Karpas-422 (cell line): ENCODE measurements around the gene ATP8A2. TPM values are rescaled to one million over a fixed set of nuclear protein-coding genes. Genes with fewer than 3 reads are reported as not detected.
"Not testable (repeated sequence)": the region's sequence is repeated elsewhere in the genome, so short reads cannot be mapped to it uniquely, and the experiment has no call there.

Experiments used
- DNase-seq: peaks from one replicate; pipeline ENCODE4 v3.0.0-alpha.2; 2015
- H2AFZ ChIP-seq: fragments of 200-600 bp; sonication (generic); 2 replicates; pipeline ENCODE4 v1.6.1; 2014; ENCODE audit warnings: antibody characterized with exemption, low read length, mixed read lengths
- H3K27ac ChIP-seq: fragments of 200-600 bp; sonication (generic); 2 replicates; pipeline ENCODE4 v1.5.1; 2014; ENCODE audit warnings: mild to moderate bottlenecking, low read length, moderate library complexity
- H3K27me3 ChIP-seq: fragments of 200-600 bp; sonication (generic); 2 replicates; pipeline ENCODE4 v1.6.1; 2014; ENCODE audit warnings: low read length, mixed read lengths
- H3K36me3 ChIP-seq: fragments of 200-600 bp; sonication (generic); 2 replicates; pipeline ENCODE4 v1.6.1; 2014; ENCODE audit warnings: low read length, mixed read lengths; ENCODE audit not compliant: insufficient read depth
- H3K4me1 ChIP-seq: fragments of 200-600 bp; sonication (generic); 2 replicates; pipeline ENCODE4 v1.6.1; 2014; ENCODE audit warnings: mild to moderate bottlenecking, low read length, mixed read lengths
- H3K4me2 ChIP-seq: fragments of 200-600 bp; sonication (generic); 2 replicates; pipeline ENCODE4 v1.6.1; 2014; ENCODE audit warnings: low read length, low read depth, mild to moderate bottlenecking; ENCODE audit not compliant: poor library complexity, severe bottlenecking
- H3K4me3 ChIP-seq: fragments of 200-600 bp; sonication (generic); 2 replicates; pipeline ENCODE4 v1.5.1; 2014; ENCODE audit warnings: mild to moderate bottlenecking, antibody characterized with exemption, low read length, mixed read lengths
- H3K79me2 ChIP-seq: fragments of 200-600 bp; sonication (generic); 2 replicates; pipeline ENCODE4 v1.6.1; 2014; ENCODE audit warnings: mild to moderate bottlenecking, low read length, mixed read lengths
- H3K9ac ChIP-seq: fragments of 200-600 bp; sonication (generic); 2 replicates; pipeline ENCODE4 v1.6.0; 2014; ENCODE audit warnings: low read length
- H3K9me2 ChIP-seq: fragments of 200-600 bp; sonication (generic), shearing (Covaris generic); replicated peaks from 2 replicates; pipeline ENCODE4 v1.6.0; 2014; ENCODE audit warnings: mild to moderate bottlenecking, low read length, moderate library complexity; ENCODE audit not compliant: insufficient read depth
- H3K9me3 ChIP-seq: fragments of 300-700, 200-600 bp; sonication (generic); 2 replicates; pipeline ENCODE4 v1.6.1; 2014; ENCODE audit warnings: low read length, mixed read lengths
- H4K20me1 ChIP-seq: fragments of 200-600 bp; sonication (generic); 2 replicates; pipeline ENCODE4 v1.6.1; 2014; ENCODE audit warnings: mild to moderate bottlenecking, antibody characterized with exemption, low read length, low read depth; ENCODE audit not compliant: insufficient read depth
- total RNA-seq: library from RNA; depleted of rRNA; stranded (reverse); fragments of >200 nt; shearing (Covaris generic); gene quantifications from 2 replicates; pipeline ENCODE4 v1.2.3, GENCODE V29; 2014; ENCODE audit warnings: low replicate concordance

ATP8A2 gene
- total RNA-seq, 1 experiment from 2014 or later: not detected

- H3K9me2 ChIP-seq: no peaks in the 10 kb centered on the region
- no peaks in the 10 kb centered on the region for H3K79me2 ChIP-seq
- H3K36me3 ChIP-seq: no peaks in the 10 kb centered on the region
- no peak overlapping the region for H3K27ac ChIP-seq
- H3K4me2 ChIP-seq: no peak overlapping the region
- no peaks in the 10 kb centered on the region for H3K27me3 ChIP-seq
- H3K4me1 ChIP-seq: no peaks in the 10 kb centered on the region
- H2AFZ ChIP-seq: no peak overlapping the region
- no peak overlapping the region for H3K4me3 ChIP-seq
- H4K20me1 ChIP-seq: no peaks in the 10 kb centered on the region
- H3K9me3 ChIP-seq: no peaks in the 10 kb centered on the region
- H3K9ac ChIP-seq: no peak overlapping the region
- no peak for DNase-seq
These were observed 448.2 kb downstream of the ATP8A2 start for GRCh38 chr13:25819856-25820530.

GRCh38 chr13:25821776-25822175 is 450.0 kb downstream of the ATP8A2 start:
- Histone ChIP-seq H3K27ac (no peak overlapping the region), H3K9me2 (no peaks in the 10 kb centered on the region), H2AFZ (no peak overlapping the region), H3K27me3 (no peaks in the 10 kb centered on the region), H3K79me2 (no peaks in the 10 kb centered on the region), H3K4me2 (no peak overlapping the region), H3K4me1 (no peaks in the 10 kb centered on the region), H3K4me3 (no peak overlapping the region), H3K36me3 (no peaks in the 10 kb centered on the region), H4K20me1 (no peaks in the 10 kb centered on the region), H3K9me3 (no peaks in the 10 kb centered on the region), H3K9ac (no peak overlapping the region)
- no peak for DNase-seq

GRCh38 chr13:25827221-25827620 is 455.4 kb downstream of the ATP8A2 start:
- H3K4me2 ChIP-seq, H4K20me1 ChIP-seq, H3K9me3 ChIP-seq, H3K27me3 ChIP-seq, H2AFZ ChIP-seq, H3K79me2 ChIP-seq, H3K9me2 ChIP-seq, H3K4me3 ChIP-seq, H3K27ac ChIP-seq, H3K36me3 ChIP-seq, DNase-seq, H3K4me1 ChIP-seq, H3K9ac ChIP-seq: not testable (repeated sequence)

GRCh38 chr13:25827831-25828465 is 456.2 kb downstream of the ATP8A2 start:
- no peak overlapping the region for H3K9ac ChIP-seq
- H3K9me3 ChIP-seq: no peaks in the 10 kb centered on the region
- no peaks in the 10 kb centered on the region for H3K27me3 ChIP-seq
- no peaks in the 10 kb centered on the region for H3K9me2 ChIP-seq
- H2AFZ ChIP-seq: no peak overlapping the region
- no peak overlapping the region for H3K27ac ChIP-seq
- no peak overlapping the region for H3K4me3 ChIP-seq
- H4K20me1 ChIP-seq: no peaks in the 10 kb centered on the region
- H3K79me2 ChIP-seq: no peaks in the 10 kb centered on the region
- no peak for DNase-seq
- H3K4me2 ChIP-seq: no peak overlapping the region
- H3K36me3 ChIP-seq: no peaks in the 10 kb centered on the region
- H3K4me1 ChIP-seq: no peaks in the 10 kb centered on the region

- no peak overlapping the region for H2AFZ ChIP-seq
- no peaks in the 10 kb centered on the region for H3K9me3 ChIP-seq
- 0 out of 2 replicates have a peak, but pooled peaks cover 2% of the 10 kb centered on the region for H3K27me3 ChIP-seq
- no peaks in the 10 kb centered on the region for H3K36me3 ChIP-seq
- no peak overlapping the region for H3K4me3 ChIP-seq
- H3K4me2 ChIP-seq: no peak overlapping the region
- no peak overlapping the region for H3K27ac ChIP-seq
- H3K4me1 ChIP-seq: no peaks in the 10 kb centered on the region
- H3K79me2 ChIP-seq: no peaks in the 10 kb centered on the region
- DNase-seq: no peak
- H4K20me1 ChIP-seq: no peaks in the 10 kb centered on the region
- no peaks in the 10 kb centered on the region for H3K9me2 ChIP-seq
- H3K9ac ChIP-seq: no peak overlapping the region
These were observed 462.0 kb downstream of the ATP8A2 start for GRCh38 chr13:25833761-25834160.

GRCh38 chr13:25836574-25837336 is 465.0 kb downstream of the ATP8A2 start:
- Histone ChIP-seq H3K79me2 (no peaks in the 10 kb centered on the region), H3K9me3 (no peaks in the 10 kb centered on the region), H3K9me2 (no peaks in the 10 kb centered on the region), H3K9ac (no peak overlapping the region), H3K36me3 (no peaks in the 10 kb centered on the region), H3K27me3 (0 out of 2 replicates have a peak, but pooled peaks cover 2% of the 10 kb centered on the region), H3K27ac (no peak overlapping the region), H3K4me1 (no peaks in the 10 kb centered on the region), H2AFZ (no peak overlapping the region), H4K20me1 (no peaks in the 10 kb centered on the region), H3K4me3 (no peak overlapping the region), H3K4me2 (no peak overlapping the region)
- no peak for DNase-seq

GRCh38 chr13:25839371-25839770 is 467.6 kb downstream of the ATP8A2 start:
- Histone ChIP-seq H3K9me3 (no peaks in the 10 kb centered on the region), H3K9me2 (no peaks in the 10 kb centered on the region), H3K79me2 (no peaks in the 10 kb centered on the region), H3K9ac (no peak overlapping the region), H3K36me3 (no peaks in the 10 kb centered on the region), H4K20me1 (no peaks in the 10 kb centered on the region), H2AFZ (no peak overlapping the region), H3K27me3 (0 out of 2 replicates have a peak, but pooled peaks cover 2% of the 10 kb centered on the region), H3K4me3 (no peak overlapping the region), H3K4me1 (no peaks in the 10 kb centered on the region), H3K27ac (no peak overlapping the region), H3K4me2 (no peak overlapping the region)
- no peak for DNase-seq

GRCh38 chr13:25840261-25840660 is 468.5 kb downstream of the ATP8A2 start:
- no peaks in the 10 kb centered on the region for H3K9me3 ChIP-seq
- no peaks in the 10 kb centered on the region for H4K20me1 ChIP-seq
- DNase-seq: no peak
- H3K4me3 ChIP-seq: no peak overlapping the region
- no peaks in the 10 kb centered on the region for H3K36me3 ChIP-seq
- no peak overlapping the region for H2AFZ ChIP-seq
- no peak overlapping the region for H3K4me2 ChIP-seq
- no peaks in the 10 kb centered on the region for H3K9me2 ChIP-seq
- no peaks in the 10 kb centered on the region for H3K79me2 ChIP-seq
- H3K27ac ChIP-seq: no peak overlapping the region
- H3K9ac ChIP-seq: no peak overlapping the region
- H3K27me3 ChIP-seq: 0 out of 2 replicates have a peak, but pooled peaks cover 2% of the 10 kb centered on the region
- H3K4me1 ChIP-seq: no peaks in the 10 kb centered on the region
